Measurements from ENCODE around the gene APPBP2.
A peak's percentile ranks its signal among the peaks of the same experiment; 100 is the strongest.
"Not testable (repeated sequence)": the region's sequence is repeated elsewhere in the genome, so short reads cannot be mapped to it uniquely, and the experiment has no call there.

Gene APPBP2

GRCh38 chr17:60430561-60430960 lies 95.5 kb downstream of the APPBP2 start:
- not testable (repeated sequence) for DNase-seq

GRCh38 chr17:60428491-60428890 lies 97.6 kb downstream of the APPBP2 start:
- DNase-seq, result not testable (repeated sequence)

GRCh38 chr17:60426596-60426995 lies 99.4 kb downstream of the APPBP2 start:
- DNase-seq, result no peak

GRCh38 chr17:60425626-60426025 lies 100.4 kb downstream of the APPBP2 start:
- DNase-seq, result no peak

GRCh38 chr17:60423865-60424264 lies 102.2 kb downstream of the APPBP2 start:
- no peak for DNase-seq

- DNase-seq, result no peak
These were observed 103.8 kb downstream of the APPBP2 start, which contains the start of gene CHCT1 for GRCh38 chr17:60422162-60422665. TSS of gene CHCT1 (plus strand) at chr17:60422489. CDS start at chr17:60422593, 104 bp downstream.

- peak; percentile 47 for DNase-seq
These were observed 104.5 kb downstream of the APPBP2 start for GRCh38 chr17:60421273-60422161.

- DNase-seq, result not testable (repeated sequence)
These were observed 106.2 kb downstream of the APPBP2 start for GRCh38 chr17:60419875-60420274.

GRCh38 chr17:60419003-60419402 lies 107.0 kb downstream of the APPBP2 start:
- not testable (repeated sequence) for DNase-seq

- no peak for DNase-seq
These were observed 109.6 kb downstream of the APPBP2 start for GRCh38 chr17:60416368-60416925.

- DNase-seq, result no peak
These were observed 110.9 kb downstream of the APPBP2 start for GRCh38 chr17:60415146-60415545.

- no peak for DNase-seq
These were observed 113.3 kb downstream of the APPBP2 start for GRCh38 chr17:60412701-60413100.

GRCh38 chr17:60410001-60410400 lies 116.0 kb downstream of the APPBP2 start:
- DNase-seq, result no peak

GRCh38 chr17:60406887-60407286 lies 119.2 kb downstream of the APPBP2 start:
- no peak for DNase-seq

- DNase-seq, result no peak
These were observed 122.1 kb downstream of the APPBP2 start for GRCh38 chr17:60403962-60404361.

GRCh38 chr17:60403523-60403810 lies 122.6 kb downstream of the APPBP2 start:
- DNase-seq, result no peak

- no peak for DNase-seq
These were observed 124.2 kb downstream of the APPBP2 start for GRCh38 chr17:60401819-60402218.

GRCh38 chr17:60398227-60398959 lies 127.6 kb downstream of the APPBP2 start:
- DNase-seq, result no peak

- DNase-seq, result no peak
These were observed 129.6 kb downstream of the APPBP2 start for GRCh38 chr17:60396412-60396811.

GRCh38 chr17:60395508-60396065 lies 130.5 kb downstream of the APPBP2 start:
- DNase-seq, result peak; percentile 3

GRCh38 chr17:60393840-60394723 lies 132.0 kb downstream of the APPBP2 start:
- DNase-seq, result no peak

Data from NCI-H345 (cell line).